K562 (cell line): ENCODE results near the gene CDYL. TPM values are rescaled to one million over a fixed set of nuclear protein-coding genes. Genes with fewer than 3 reads are reported as not detected.

Experiments used
- ATAC-seq: fragments of 200-7000 bp; cut with Tn5 transposase; 3 replicates; pipeline ENCODE4 v1.9.1; 2020; ENCODE audit warnings: moderate library complexity
- BruUV-seq: library from RNA; stranded (reverse); fragments of 400-500 nt; replicated peaks from 2 replicates; lab custom pipeline; 2021; lab: Mats Ljungman, UMichigan
- CTCF ChIA-PET: fragments of 300-600 bp; formaldehyde crosslinking; extraction: SDS; loops from one replicate; lab custom pipeline; 2021; ENCODE audit warnings: low intra/inter-chr PET ratio; lab: Yijun Ruan, JAX
- POLR2A ChIA-PET: fragments of 300-600, 350-650 bp; sonication (Branson Sonifier 250); formaldehyde crosslinking; extraction: SDS; loops from one replicate; lab custom pipeline; 2021; ENCODE audit warnings: antibody characterized with exemption, inconsistent platforms; lab: Yijun Ruan, JAX
- DNase-seq, 4 experiments: peaks; one replicate each; pipeline versions ENCODE4 v3.0.0 to v3.0.0-alpha.2; 2011 to 2018; ENCODE audit warnings: low spot score in 3 of 4, mixed read lengths in 3 of 4; ENCODE audit errors: extremely low read depth in 1 of 4
- FAIRE-seq: peaks from 2 replicates; lab custom pipeline; 2011; peaks lifted over from hg19 to GRCh38; lab: Jason Lieb, UNC
- H2AFZ ChIP-seq: 2 replicates; pipeline ENCODE4 v1.6.0; 2011; ENCODE audit warnings: low read depth, low read length, control low read depth, inconsistent platforms
- H3K27ac ChIP-seq: fragments of 200-600 bp; 3 replicates; pipeline ENCODE4 v1.8.0; 2011; ENCODE audit warnings: low read depth, mild to moderate bottlenecking, control low read depth, inconsistent platforms, low read length, moderate library complexity, mixed read lengths; ENCODE audit errors: extremely low read depth
- H3K27me3 ChIP-seq, 2 experiments: fragments of 300-600 bp in 1 of 2; 2 replicates in 1 of 2; 3 replicates in 1 of 2; pipeline versions ENCODE4 v1.6.0 to v1.8.0; 2011; ENCODE audit warnings: inconsistent platforms in 2 of 2, low read length in 2 of 2, mild to moderate bottlenecking in 1 of 2, mixed read lengths in 1 of 2, moderate library complexity in 1 of 2; ENCODE audit not compliant: control insufficient read depth in 2 of 2, insufficient read depth in 2 of 2
- H3K36me3 ChIP-seq: fragments of 300-600 bp; 3 replicates; pipeline ENCODE4 v1.8.0; 2011; ENCODE audit warnings: mild to moderate bottlenecking, low read length, inconsistent platforms; ENCODE audit not compliant: control insufficient read depth, insufficient read depth
- H3K4me1 ChIP-seq, 2 experiments: fragments of 200-600 bp in 1 of 2; replicated peaks in 1 of 2; 2 replicates in 1 of 2; 3 replicates in 1 of 2; pipeline versions ENCODE4 v1.5.1 to v1.8.0; 2011; ENCODE audit warnings: inconsistent platforms in 2 of 2, low read length in 2 of 2, mild to moderate bottlenecking in 1 of 2, mixed read lengths in 1 of 2, moderate library complexity in 1 of 2; ENCODE audit not compliant: control insufficient read depth in 2 of 2, insufficient read depth in 2 of 2
- H3K4me2 ChIP-seq: 2 replicates; pipeline ENCODE4 v1.6.1; 2011; ENCODE audit warnings: low read length, control low read depth, inconsistent platforms, mixed read lengths; ENCODE audit not compliant: insufficient read depth
- H3K4me3 ChIP-seq: fragments of 200-600 bp; sonication (generic), shearing (Covaris generic); 2 replicates; pipeline ENCODE4 v1.5.1; 2016; ENCODE audit warnings: control low read depth, inconsistent platforms
- H3K79me2 ChIP-seq: fragments of 200-600 bp; 3 replicates; pipeline ENCODE4 v1.8.0; 2011; ENCODE audit warnings: low read length, inconsistent platforms; ENCODE audit not compliant: control insufficient read depth, insufficient read depth
- H3K9ac ChIP-seq, 2 experiments: 2 replicates each; pipeline versions ENCODE4 v1.6.0 to v1.6.1; 2011; ENCODE audit warnings: low read depth in 2 of 2, low read length in 2 of 2, control low read depth in 1 of 2, inconsistent platforms in 1 of 2, mild to moderate bottlenecking in 1 of 2, mixed read lengths in 1 of 2; ENCODE audit not compliant: insufficient read depth in 1 of 2
- H3K9me1 ChIP-seq: one replicate; pipeline ENCODE4 v1.6.0; 2011; ENCODE audit warnings: inconsistent platforms, mild to moderate bottlenecking, low read length, moderate library complexity; ENCODE audit not compliant: control insufficient read depth, insufficient read depth
- H3K9me3 ChIP-seq: replicated peaks from 2 replicates; pipeline ENCODE4 v1.5.1; 2011; ENCODE audit warnings: low read depth, low read length, inconsistent platforms; ENCODE audit not compliant: control insufficient read depth, insufficient read depth
- H4K20me1 ChIP-seq: replicated peaks from 2 replicates; pipeline ENCODE4 v1.6.1; 2011; ENCODE audit warnings: low read length, inconsistent platforms, mixed read lengths; ENCODE audit not compliant: control insufficient read depth, insufficient read depth
- WGBS: fragments of 100-300 bp; shearing (Covaris generic); methylation state at CpG from one replicate; pipeline ENCODE4 v1.1.6; 2016; ENCODE audit warnings: low coverage, mixed read lengths; ENCODE audit not compliant: insufficient coverage; ENCODE audit errors: missing lambda C conversion rate; 5-methylcytosine and 5-hydroxymethylcytosine counted together
- in situ Hi-C: fragments of 300-500 bp; cut with MboI; formaldehyde crosslinking; loops from 4 replicates; pipeline ENCODE4 v1.15.0; 2018; ENCODE audit warnings: inconsistent platforms, mixed read lengths
- intact Hi-C: fragments of 100-400 bp; cut with micrococcal nuclease; formaldehyde crosslinking; loops from 2 replicates; pipeline ENCODE4 v1.14.2; 2022
- polyA plus RNA-seq, 8 experiments: library from polyadenylated mRNA; depleted of rRNA in 4 of 8; stranded (reverse) in 5 of 8; unstranded in 3 of 8; fragments of >200 nt; fragmentation: Nextera tagmentation in 2 of 8; fragmentation: Illumina TruSeq in 1 of 8; extraction: Ambion mirVana in 2 of 8; extraction: Trizol in 1 of 8; gene quantifications; 2 replicates each; pipeline versions ENCODE4 v1.2.1 to v1.2.3, GENCODE V29; 2011 to 2014; ENCODE audit warnings: inconsistent platforms in 1 of 8, missing spikeins in 1 of 8
- total RNA-seq, 7 experiments: library from RNA; depleted of rRNA in 6 of 7; stranded (reverse); fragments of >200 nt in 6 of 7; fragmentation: Illumina TruSeq in 2 of 7; extraction: Trizol in 2 of 7; gene quantifications; 2 replicates each; pipeline versions ENCODE4 v1.2.1 to v1.2.3, GENCODE V29; 2011 to 2021; ENCODE audit warnings: low replicate concordance in 1 of 7
- TF ChIP-seq, protein P1 (sequence below): IDR thresholded peaks from 2 replicates; pipeline ENCODE4 v1.6.1; 2011; ENCODE audit warnings: borderline replicate concordance, low read depth, mild to moderate bottlenecking, moderate library complexity, low read length; ENCODE audit not compliant: insufficient read depth, poor library complexity, severe bottlenecking

CDYL gene
- total and polyA plus RNA-seq, 9 of the 15 experiments (the other 6 are each of a cell fraction or from before 2014, with no cell fraction given): 8.1 to 45.8 (median 40.8) TPM

GRCh38 chr6:4908062-4908461 lies 131.9 kb downstream of the CDYL start:
- no peak for FAIRE-seq
- Histone ChIP-seq H3K27me3 (no peaks in the 10 kb centered on the region), H3K36me3 (peaks cover 38% of the 10 kb centered on the region), H3K79me2 (peaks cover 57% of the 10 kb centered on the region), H2AFZ (no peak overlapping the region), H3K9ac (no peak overlapping the region), H3K9me1 (peaks cover 4% of the 10 kb centered on the region), H3K9me3 (no peaks in the 10 kb centered on the region), H3K4me2 (no peak overlapping the region), H3K27ac (no peak overlapping the region), H3K4me1 (peaks cover 17 to 38% of the 10 kb centered on the region in 2 experiments; a peak in 4 of 5 replicates)
- CTCF ChIA-PET: no interaction called here
- POLR2A ChIA-PET: interaction anchor here (0.6 to 1.9 kb wide), 12 partner anchors 8 to 782 kb away, joined by 3 to 7 read pairs (median 3); no protein-coding TSS in a partner anchor
- in situ Hi-C loops: no loop called here
- TF ChIP-seq, protein P1, sequence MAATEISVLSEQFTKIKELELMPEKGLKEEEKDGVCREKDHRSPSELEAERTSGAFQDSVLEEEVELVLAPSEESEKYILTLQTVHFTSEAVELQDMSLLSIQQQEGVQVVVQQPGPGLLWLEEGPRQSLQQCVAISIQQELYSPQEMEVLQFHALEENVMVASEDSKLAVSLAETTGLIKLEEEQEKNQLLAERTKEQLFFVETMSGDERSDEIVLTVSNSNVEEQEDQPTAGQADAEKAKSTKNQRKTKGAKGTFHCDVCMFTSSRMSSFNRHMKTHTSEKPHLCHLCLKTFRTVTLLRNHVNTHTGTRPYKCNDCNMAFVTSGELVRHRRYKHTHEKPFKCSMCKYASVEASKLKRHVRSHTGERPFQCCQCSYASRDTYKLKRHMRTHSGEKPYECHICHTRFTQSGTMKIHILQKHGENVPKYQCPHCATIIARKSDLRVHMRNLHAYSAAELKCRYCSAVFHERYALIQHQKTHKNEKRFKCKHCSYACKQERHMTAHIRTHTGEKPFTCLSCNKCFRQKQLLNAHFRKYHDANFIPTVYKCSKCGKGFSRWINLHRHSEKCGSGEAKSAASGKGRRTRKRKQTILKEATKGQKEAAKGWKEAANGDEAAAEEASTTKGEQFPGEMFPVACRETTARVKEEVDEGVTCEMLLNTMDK: no peak
- TF ChIP-seq, all 486 proteins: peak for 0
- WGBS: 86% methylated on average over 4 of the region's 4 CpGs
- no peak overlapping the region for H3K4me3 ChIP-seq
- no TSS peak for BruUV-seq
- intact Hi-C loops: no loop called here
- DNase-seq (no peak), ATAC-seq (no peak)
- H4K20me1 ChIP-seq: peaks cover 31% of the 10 kb centered on the region
